ENCODE measurements around the gene DOCK7. TPM values are rescaled to one million over a fixed set of nuclear protein-coding genes. Genes with fewer than 3 reads are reported as not detected.

Gene DOCK7
- total and polyA plus RNA-seq, 2 of the 8 experiments (the other 6 are each of a cell fraction or from before 2014, with no cell fraction given): 10.2 to 33.7 TPM

DNA sequence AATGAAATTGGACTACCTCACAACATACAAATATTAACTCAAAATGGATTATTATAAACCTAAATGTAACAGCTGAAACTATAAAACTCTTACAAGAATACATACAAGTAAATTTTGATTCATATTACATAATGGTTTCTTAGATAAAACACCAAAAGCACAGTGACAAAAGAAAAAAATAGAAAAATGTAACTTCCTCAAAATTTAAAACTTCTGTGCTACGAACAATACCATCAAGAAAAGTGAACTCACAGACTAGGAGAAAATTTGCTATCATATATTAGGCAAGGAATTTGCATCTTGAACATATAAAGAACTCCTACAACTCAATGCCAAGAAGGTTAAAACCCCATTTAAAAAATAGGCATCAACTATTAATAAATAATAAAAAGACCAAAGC, 59.7 kb downstream of the DOCK7 start:
- peaks cover 0 to 11% (median 1%) of the 10 kb centered on the region in 4 experiments; a peak in 4 of 8 replicates for H3K36me3 ChIP-seq (ENCODE audit: control insufficient read depth in 2 of 4, insufficient read depth in 4 of 4, low read length in 3 of 4)
- H2BK12ac ChIP-seq (ENCODE audit: low read depth, low read length): no peak overlapping the region
- H2AFZ ChIP-seq (ENCODE audit: low read length): no peak overlapping the region
- H4K20me1 ChIP-seq (replicated peaks in 1 of 2; ENCODE audit: control insufficient read depth in 1 of 2, insufficient read depth in 2 of 2, low read length in 2 of 2): no peaks in the 10 kb centered on the region
- no peak overlapping the region for H3K27ac ChIP-seq (ENCODE audit: low read depth, low read length)
- H3K4me3 ChIP-seq (ENCODE audit: extremely low read depth in 1 of 4, insufficient read depth in 2 of 4, low read depth in 3 of 4, low read length in 4 of 4): no peak overlapping the region
- no peak overlapping the region for H3K4ac ChIP-seq (replicated peaks; ENCODE audit: insufficient read length, low read depth, low read length)
- H4K8ac ChIP-seq (ENCODE audit: extremely low read depth, insufficient read depth, low read length): no peak overlapping the region
- H3K4me1 ChIP-seq (replicated peaks in 1 of 4; ENCODE audit: control insufficient read depth in 3 of 4, insufficient read depth in 4 of 4, low read length in 3 of 4): no peaks in the 10 kb centered on the region
- no peak overlapping the region for H2BK15ac ChIP-seq (ENCODE audit: low read length)
- no peak overlapping the region for H2BK5ac ChIP-seq (ENCODE audit: low read depth, low read length)
- no peak for DNase-seq (ENCODE audit: low read depth in 1 of 2, low spot score in 2 of 2)
- ChIA-PET POLR2A (ENCODE audit: partially characterized antibody) (no interaction called here), CTCF (ENCODE audit: partially characterized antibody) (no interaction called here)
- no peaks in the 10 kb centered on the region for H3K79me2 ChIP-seq (ENCODE audit: control insufficient read depth in 1 of 2, insufficient read depth in 2 of 2, low read length in 2 of 2)
- H2AK5ac ChIP-seq (ENCODE audit: low read depth, low read length): no peak overlapping the region
- no peak overlapping the region for H3K23ac ChIP-seq (ENCODE audit: insufficient read length)
- H3K9ac ChIP-seq (replicated peaks in 1 of 4; ENCODE audit: extremely low read depth in 1 of 4, low read depth in 3 of 4, low read length in 3 of 4): no peak overlapping the region
- H3K4me2 ChIP-seq (ENCODE audit: insufficient read depth in 1 of 2, low read depth in 2 of 2, low read length in 2 of 2): no peak overlapping the region
- no peak overlapping the region for H3K14ac ChIP-seq (ENCODE audit: insufficient read length)
- H2BK120ac ChIP-seq (replicated peaks; ENCODE audit: low read depth, low read length): no peak overlapping the region
- H3K56ac ChIP-seq (replicated peaks; ENCODE audit: insufficient read length, low read depth, low read length): no peak overlapping the region
- H3K18ac ChIP-seq (ENCODE audit: extremely low read depth, low read length): no peak overlapping the region
- no peaks in the 10 kb centered on the region for H3K23me2 ChIP-seq (ENCODE audit: low read depth, low read length)
- no peaks in the 10 kb centered on the region for H3K9me3 ChIP-seq (ENCODE audit: insufficient read depth in 2 of 2, low read depth in 1 of 2, low read length in 1 of 2)
- no peaks in the 10 kb centered on the region for H3K27me3 ChIP-seq (replicated peaks in 1 of 4; ENCODE audit: control insufficient read depth in 3 of 4, extremely low read depth in 1 of 4, insufficient read depth in 3 of 4, low read length in 3 of 4)
- no peak for FAIRE-seq
- no peak overlapping the region for H2BK20ac ChIP-seq (ENCODE audit: low read length)
- H4K5ac ChIP-seq (ENCODE audit: insufficient read length, low read depth, low read length): no peak overlapping the region
- 95% methylated on average over 1 of the region's 1 CpG; no CpG with 5 or more reads in 1 of the 2 experiments for WGBS, 2 experiments (ENCODE audit: extremely low coverage in 1 of 2, insufficient coverage in 1 of 2, insufficient read length in 1 of 2, insufficient replicate concordance in 2 of 2, low coverage in 1 of 2, low lambda C conversion rate in 2 of 2, missing lambda C conversion rate in 1 of 2)
- no peak overlapping the region for H4K91ac ChIP-seq (replicated peaks; ENCODE audit: insufficient read length, low read length)
- peaks cover 2% of the 10 kb centered on the region; the same call in 1 of the 2 replicates for H3K79me1 ChIP-seq (ENCODE audit: low read depth, low read length)
- TF ChIP-seq EP300 (IDR thresholded peaks at IDR 0.05; ENCODE audit: borderline replicate concordance in 1 of 2, low read depth in 2 of 2, low read length in 2 of 2) (no peak), MAX (IDR thresholded peaks at IDR 0.05) (no peak), ZNF274 (IDR thresholded peaks at IDR 0.05; ENCODE audit: borderline replicate concordance, extremely low read depth, low read length) (no peak), YY1 (IDR thresholded peaks at IDR 0.05; ENCODE audit: low read depth, low read length) (no peak), CBX5 (IDR thresholded peaks at IDR 0.05; ENCODE audit: low read depth, low read length) (no peak), NANOG (IDR thresholded peaks at IDR 0.05; ENCODE audit: insufficient read depth, low read depth, low read length, poor library complexity, severe bottlenecking) (no peak), RXRA (IDR thresholded peaks at IDR 0.05; ENCODE audit: insufficient read depth, low read depth, low read length) (no peak), SIRT6 (IDR thresholded peaks at IDR 0.05; ENCODE audit: low read length) (no peak), KDM4A (IDR thresholded peaks at IDR 0.05; ENCODE audit: low read depth, low read length, severe bottlenecking) (no peak), BACH1 (IDR thresholded peaks at IDR 0.05; ENCODE audit: low read length) (no peak), MAFK (IDR thresholded peaks at IDR 0.05; ENCODE audit: low read depth, low read length) (no peak), CEBPB (IDR thresholded peaks at IDR 0.05; ENCODE audit: low read depth, low read length) (no peak), RAD21 (IDR thresholded peaks at IDR 0.05 in 1 of 2, conservative IDR thresholded peaks at IDR 0.05 in 1 of 2; ENCODE audit: low read depth in 2 of 2, low read length in 2 of 2) (no peak), POU5F1 (IDR thresholded peaks at IDR 0.05; ENCODE audit: low read depth, low read length) (no peak), SIX5 (IDR thresholded peaks at IDR 0.05; ENCODE audit: low read depth, low read length) (no peak)

Measured in H1 (cell line).